Psoas muscle (tissue), 8 donors: ENCODE measurements around the gene DPP10. TPM values are rescaled to one million over a fixed set of nuclear protein-coding genes. Genes with fewer than 3 reads are reported as not detected.

Source experiments
- ATAC-seq, 4 donors: fragments of 200-7000 bp; cut with Tn5 transposase; one replicate each; pipeline ENCODE4 v1.9.1; 2020; ENCODE audit warnings: moderate library complexity in 3 of 4, mild to moderate bottlenecking in 2 of 4
- DNase-seq, 2 donors: peaks; one replicate each; pipeline ENCODE4 v3.0.0-alpha.2; 2020
- H3K27ac ChIP-seq: fragments of 200-600 bp; one replicate; pipeline ENCODE4 v1.8.0; 2022
- H3K27me3 ChIP-seq, 3 donors: fragments of 200-600 bp in 1 of 3; one replicate each; pipeline versions ENCODE4 v1.6.1 to v1.8.0; 2013 to 2022; ENCODE audit warnings: low read length in 2 of 3, mild to moderate bottlenecking in 2 of 3, moderate library complexity in 1 of 3; ENCODE audit not compliant: insufficient read depth in 3 of 3
- H3K36me3 ChIP-seq, 2 donors: fragments of 200-600 bp in 1 of 2; one replicate each; pipeline versions ENCODE4 v1.6.1 to v1.8.0; 2013 to 2022; ENCODE audit warnings: low read depth in 1 of 2, mild to moderate bottlenecking in 1 of 2, moderate library complexity in 1 of 2; ENCODE audit not compliant: insufficient read depth in 1 of 2
- H3K4me1 ChIP-seq: fragments of 200-600 bp; one replicate; pipeline ENCODE4 v1.8.0; 2022
- H3K4me3 ChIP-seq: fragments of 200-600 bp; one replicate; pipeline ENCODE4 v1.8.0; 2022; ENCODE audit warnings: mild to moderate bottlenecking
- H3K9me3 ChIP-seq: fragments of 200-600 bp; one replicate; pipeline ENCODE4 v1.8.0; 2022
- CTCF ChIP-seq: fragments of 200-600 bp; IDR thresholded peaks from one replicate; pipeline ENCODE4 v1.8.0; 2022; ENCODE audit warnings: antibody characterized with exemption
- WGBS, 3 donors: extraction: QIAGEN DNeasy Blood & Tissue Kit; methylation state at CpG; one replicate each; pipeline versions ENCODE4 v1.1.6 to v1.1.7; 2013; 5-methylcytosine and 5-hydroxymethylcytosine counted together
- intact Hi-C, 2 donors: fragments of 100-400 bp; cut with DNase I; formaldehyde crosslinking; loops; one replicate each; pipeline versions ENCODE4 v1.11.0 to v1.14.2; 2022
- polyA plus RNA-seq, 3 donors: library from polyadenylated mRNA; stranded (reverse); fragments of 200-250 nt; gene quantifications; one replicate each; pipeline ENCODE4 v1.2.3, GENCODE V29; 2013
- total RNA-seq, 4 donors: library from RNA; stranded (reverse); fragmentation: NEBNext Ultra II Directional in 2 of 4; extraction: Animal tissue kit (Norgen Biotek cat#: 25700) in 2 of 4; gene quantifications; one replicate each; pipeline versions ENCODE4 v1.2.1 to v1.2.4, GENCODE V29; 2021 to 2023
- donor health status: healthy with polysubstance abuse.
- donor health status: DM: no; HTN: no; CAD: no; lungs with moderate emphysema.
- donor health status: Bipolar disorder and iron deficiency.
- donor health status: healthy.
- donor health status: DM: yes; HTN: yes; CAD: no.
- donor health status: DM: no; HTN: no; CAD: no.
- donor health status: DM: no; HTN: no; CAD: no.
- donor health status: DM: yes; HTN: yes; CAD: no.

DPP10 gene
- total and polyA plus RNA-seq, 7 donors, result 0.01 to 0.11 TPM; not detected in 5

- Histone ChIP-seq H3K4me1 (no peaks in the 10 kb centered on the region), H3K36me3 (no peaks in the 10 kb centered on the region), H3K4me3 (no peak overlapping the region), H3K27me3 (no peaks in the 10 kb centered on the region), H3K27ac (no peak overlapping the region), H3K9me3 (no peaks in the 10 kb centered on the region)
- intact Hi-C loops, result no loop called here
- ATAC-seq (no peak), DNase-seq (peak in 1 of 2 donors; percentile 28)
- 87 to 92% (median 90%) methylated on average over 13 of the region's 13 CpGs for WGBS, 3 donors
- no peak for TF ChIP-seq CTCF
These were observed 748.0 kb downstream of the DPP10 start for GRCh38 chr2:115190459-115190858.

GRCh38 chr2:115194623-115195022, 752.2 kb downstream of the DPP10 start:
- Histone ChIP-seq H3K4me3 (no peak overlapping the region), H3K36me3 (no peaks in the 10 kb centered on the region), H3K27ac (no peak overlapping the region), H3K4me1 (no peaks in the 10 kb centered on the region), H3K9me3 (no peaks in the 10 kb centered on the region), H3K27me3 (no peaks in the 10 kb centered on the region)
- no peak for DNase-seq
- WGBS, 3 donors, result 74 to 80% (median 80%) methylated on average over 6 of the region's 6 CpGs
- intact Hi-C loops, result no loop called here
- TF ChIP-seq CTCF, result no peak
- ATAC-seq, result no peak

GRCh38 chr2:115196587-115196986, 754.1 kb downstream of the DPP10 start:
- Histone ChIP-seq H3K4me1 (no peaks in the 10 kb centered on the region), H3K27me3 (no peaks in the 10 kb centered on the region), H3K9me3 (no peaks in the 10 kb centered on the region), H3K4me3 (no peak overlapping the region), H3K27ac (no peak overlapping the region), H3K36me3 (no peaks in the 10 kb centered on the region)
- intact Hi-C loops, result no loop called here
- no peak for DNase-seq
- TF ChIP-seq CTCF, result no peak
- ATAC-seq, result no peak

- ATAC-seq (no peak), DNase-seq (no peak)
- Histone ChIP-seq H3K27me3 (no peaks in the 10 kb centered on the region), H3K4me3 (no peak overlapping the region), H3K36me3 (no peaks in the 10 kb centered on the region), H3K4me1 (no peaks in the 10 kb centered on the region), H3K27ac (no peak overlapping the region), H3K9me3 (no peaks in the 10 kb centered on the region)
- TF ChIP-seq CTCF, result no peak
- WGBS, 3 donors, result 34 to 39% (median 38%) methylated on average over 4 of the region's 4 CpGs
- intact Hi-C loops, result no loop called here
These were observed 757.5 kb downstream of the DPP10 start for GRCh38 chr2:115199966-115200365.

GRCh38 chr2:115201386-115201785, 758.9 kb downstream of the DPP10 start:
- TF ChIP-seq CTCF, result no peak
- ATAC-seq, result no peak
- 84 to 94% (median 88%) methylated on average over 4 of the region's 4 CpGs for WGBS, 3 donors

More at GRCh38 chr2:115201386-115201785, 758.9 kb downstream of the DPP10 start:
- no peaks in the 10 kb centered on the region for H3K36me3 ChIP-seq
- H3K4me3 ChIP-seq, result no peak overlapping the region
- H3K27me3 ChIP-seq, result no peaks in the 10 kb centered on the region
- H3K4me1 ChIP-seq, result no peaks in the 10 kb centered on the region
- no peak for DNase-seq
- no peaks in the 10 kb centered on the region for H3K9me3 ChIP-seq
- H3K27ac ChIP-seq, result no peak overlapping the region
- intact Hi-C loops, result no loop called here
